Posterior vena cava (tissue), 2 donors: ENCODE results near the gene WDHD1. TPM values are rescaled to one million over a fixed set of nuclear protein-coding genes. Genes with fewer than 3 reads are reported as not detected.
A peak's percentile ranks its signal among the peaks of the same experiment; 100 is the strongest.
"Not testable (repeated sequence)": the region's sequence is repeated elsewhere in the genome, so short reads cannot be mapped to it uniquely, and the experiment has no call there.

Experiments
- DNase-seq: peaks from one replicate; pipeline ENCODE4 v3.0.0-alpha.2; 2020; ENCODE audit warnings: low spot score
- intact Hi-C, 2 donors: fragments of 100-400 bp; cut with DNase I; formaldehyde crosslinking; loops; one replicate each; pipeline versions ENCODE4 v1.14.1 to v1.14.2; 2022 to 2023
- long read RNA-seq, 2 donors: library from polyadenylated mRNA; unstranded; transcript quantifications; one replicate each; pipeline ENCODE4 v2.0.0, GENCODE V29; 2020 to 2021
- total RNA-seq, 2 donors: library from RNA; stranded (reverse); fragmentation: NEBNext Ultra II Directional; extraction: Animal tissue kit (Norgen Biotek cat#: 25700); gene quantifications; one replicate each; pipeline ENCODE4 v1.2.1, GENCODE V29; 2021
- donor health status: DM: yes; HTN: yes; CAD: no.
- donor health status: DM: yes; HTN: yes; CAD: no.

Gene WDHD1
- total RNA-seq = 1 to 10 TPM; 3.0 to 4.5 TPM
- long read RNA-seq, donor 1, partial matches to known transcripts = 0 of 1 reads
- long read RNA-seq, donor 1, other reads (novel, unspliced or antisense) = 1 of 1 reads
- long read RNA-seq, donor 2, partial matches to known transcripts = 2 of 2 reads
- long read RNA-seq, donor 2, other reads (novel, unspliced or antisense) = 0 of 2 reads

- intact Hi-C loops = no loop called here
These were observed at the start of gene WDHD1, which contains the start of gene SOCS4 for GRCh38 chr14:55026793-55027561. WDHD1 (minus strand) TSS chr14:55027099; CDS start chr14:55026787, 312 bp downstream. SOCS4 (plus strand) TSS chr14:55027236; CDS start chr14:55043042, 15,806 bp downstream.

GRCh38 chr14:55075628-55076175 is 48.8 kb upstream of the WDHD1 start:
- intact Hi-C loops = no loop called here
- DNase-seq = no peak

More at GRCh38 chr14:55026793-55027561, at the start of gene WDHD1, which contains the start of gene SOCS4:
- peak; percentile 99 for DNase-seq

GRCh38 chr14:55074662-55075061 is 47.8 kb upstream of the WDHD1 start:
- intact Hi-C loops = no loop called here
- no peak for DNase-seq

GRCh38 chr14:55073856-55074255 is 47.0 kb upstream of the WDHD1 start:
- intact Hi-C loops = no loop called here
- no peak for DNase-seq

- no peak for DNase-seq
- intact Hi-C loops = no loop called here
These were observed 45.2 kb upstream of the WDHD1 start for GRCh38 chr14:55071870-55072640.

- intact Hi-C loops = no loop called here
- no peak for DNase-seq
These were observed 44.1 kb upstream of the WDHD1 start for GRCh38 chr14:55070981-55071411.

- intact Hi-C loops = no loop called here
- DNase-seq = no peak
These were observed 39.3 kb upstream of the WDHD1 start for GRCh38 chr14:55066223-55066622.

- intact Hi-C loops = no loop called here
- no peak for DNase-seq
These were observed 38.5 kb upstream of the WDHD1 start for GRCh38 chr14:55065411-55065810.

GRCh38 chr14:55064896-55065295 is 38.0 kb upstream of the WDHD1 start:
- DNase-seq = not testable (repeated sequence)

GRCh38 chr14:55062517-55063351 is 35.8 kb upstream of the WDHD1 start:
- intact Hi-C loops = no loop called here
- no peak for DNase-seq

More at GRCh38 chr14:55064896-55065295, 38.0 kb upstream of the WDHD1 start:
- intact Hi-C loops = not testable (repeated sequence)

GRCh38 chr14:55059333-55059732 is 32.4 kb upstream of the WDHD1 start:
- DNase-seq = no peak
- intact Hi-C loops = no loop called here

GRCh38 chr14:55057919-55058318 is 31.0 kb upstream of the WDHD1 start:
- intact Hi-C loops = no loop called here
- DNase-seq = no peak

- DNase-seq = no peak
These were observed 27.2 kb upstream of the WDHD1 start for GRCh38 chr14:55054098-55054497.

GRCh38 chr14:55053500-55053899 is 26.6 kb upstream of the WDHD1 start:
- DNase-seq = no peak
- intact Hi-C loops = no loop called here

More at GRCh38 chr14:55054098-55054497, 27.2 kb upstream of the WDHD1 start:
- intact Hi-C loops = no loop called here

- intact Hi-C loops = no loop called here
- no peak for DNase-seq
These were observed 26.1 kb upstream of the WDHD1 start for GRCh38 chr14:55053018-55053417.

- intact Hi-C loops = no loop called here
These were observed 25.5 kb upstream of the WDHD1 start for GRCh38 chr14:55052269-55052930.

GRCh38 chr14:55051423-55052268 is 24.7 kb upstream of the WDHD1 start, which contains the start of gene MAPK1IP1L:
MAPK1IP1L (plus strand) TSS chr14:55051647; CDS start chr14:55061684, 10,037 bp downstream.
- intact Hi-C loops = no loop called here
- DNase-seq = peak; percentile 98

More at GRCh38 chr14:55052269-55052930, 25.5 kb upstream of the WDHD1 start:
- no peak for DNase-seq
